H9 (cell line): Measurements from ENCODE around the gene CD27. TPM values are rescaled to one million over a fixed set of nuclear protein-coding genes. Genes with fewer than 3 reads are reported as not detected.

Experiments
- DNase-seq: peaks from one replicate; pipeline ENCODE4 v3.0.0-alpha.2; 2017
- H2AFZ ChIP-seq: one replicate; pipeline ENCODE4 v1.6.1; 2013; ENCODE audit warnings: mild to moderate bottlenecking, low read length, control low read depth, moderate library complexity
- H2AK5ac ChIP-seq: 2 replicates; pipeline ENCODE4 v1.6.1; 2013; ENCODE audit warnings: low read length, control low read depth, mixed read lengths; ENCODE audit not compliant: insufficient read length
- H2BK120ac ChIP-seq: one replicate; pipeline ENCODE4 v1.6.1; 2013; ENCODE audit warnings: low read depth, mild to moderate bottlenecking, low read length, control low read depth, inconsistent platforms; ENCODE audit not compliant: poor library complexity, severe bottlenecking
- H2BK12ac ChIP-seq: 2 replicates; pipeline ENCODE4 v1.6.1; 2013; ENCODE audit warnings: low read length, control low read depth, mixed read lengths, low read depth; ENCODE audit not compliant: insufficient read length
- H2BK15ac ChIP-seq: 2 replicates; pipeline ENCODE4 v1.6.1; 2013; ENCODE audit warnings: low read depth, low read length, control low read depth
- H2BK20ac ChIP-seq: one replicate; pipeline ENCODE4 v1.6.1; 2013; ENCODE audit warnings: low read depth, mild to moderate bottlenecking, low read length, control low read depth, inconsistent platforms; ENCODE audit not compliant: poor library complexity, severe bottlenecking
- H2BK5ac ChIP-seq: 2 replicates; pipeline ENCODE4 v1.6.1; 2013; ENCODE audit warnings: low read length, control low read depth, mixed read lengths; ENCODE audit not compliant: insufficient read length
- H3K14ac ChIP-seq: 2 replicates; pipeline ENCODE4 v1.6.1; 2013; ENCODE audit warnings: low read length, control low read depth; ENCODE audit not compliant: insufficient read depth
- H3K18ac ChIP-seq: 2 replicates; pipeline ENCODE4 v1.6.1; 2013; ENCODE audit warnings: low read depth, mild to moderate bottlenecking, mixed read lengths, low read length, control low read depth; ENCODE audit not compliant: insufficient read length
- H3K23ac ChIP-seq: 2 replicates; pipeline ENCODE4 v1.6.1; 2013; ENCODE audit warnings: low read length, control low read depth, mixed read lengths, low read depth; ENCODE audit not compliant: insufficient read length
- H3K23me2 ChIP-seq: 2 replicates; pipeline ENCODE4 v1.6.1; 2013; ENCODE audit warnings: low read depth, mild to moderate bottlenecking, mixed read lengths, low read length, control low read depth; ENCODE audit not compliant: insufficient read length, poor library complexity, severe bottlenecking
- H3K27ac ChIP-seq: 2 replicates; pipeline ENCODE4 v1.5.1; 2013; ENCODE audit warnings: low read length, control low read depth, mixed read lengths, low read depth; ENCODE audit not compliant: insufficient read length
- H3K27me3 ChIP-seq: 2 replicates; pipeline ENCODE4 v1.6.1; 2013; ENCODE audit warnings: low read length, control low read depth, inconsistent platforms; ENCODE audit not compliant: insufficient read depth
- H3K4ac ChIP-seq: 2 replicates; pipeline ENCODE4 v1.6.1; 2013; ENCODE audit warnings: low read depth, mild to moderate bottlenecking, control low read depth, inconsistent platforms, low read length, moderate library complexity
- H3K4me1 ChIP-seq: 2 replicates; pipeline ENCODE4 v1.6.1; 2013; ENCODE audit warnings: low read length, control low read depth, inconsistent platforms; ENCODE audit not compliant: insufficient read depth
- H3K4me2 ChIP-seq: 2 replicates; pipeline ENCODE4 v1.6.1; 2013; ENCODE audit warnings: low read length, control low read depth, mixed read lengths; ENCODE audit not compliant: insufficient read length, insufficient read depth
- H3K56ac ChIP-seq: 2 replicates; pipeline ENCODE4 v1.6.1; 2013; ENCODE audit warnings: low read depth, mild to moderate bottlenecking, mixed read lengths, low read length, control low read depth; ENCODE audit not compliant: insufficient read length
- H3K79me1 ChIP-seq: 2 replicates; pipeline ENCODE4 v1.6.1; 2013; ENCODE audit warnings: low read depth, mild to moderate bottlenecking, moderate library complexity, low read length, control low read depth, inconsistent platforms; ENCODE audit not compliant: insufficient read depth, poor library complexity, severe bottlenecking
- H3K79me2 ChIP-seq: 2 replicates; pipeline ENCODE4 v1.6.1; 2013; ENCODE audit warnings: low read length, control low read depth, inconsistent platforms; ENCODE audit not compliant: insufficient read depth
- H3K9ac ChIP-seq: 2 replicates; pipeline ENCODE4 v1.6.1; 2013; ENCODE audit warnings: low read length, control low read depth, mixed read lengths; ENCODE audit not compliant: insufficient read length; ENCODE audit errors: extremely low read depth
- H3K9me3 ChIP-seq: one replicate; pipeline ENCODE4 v1.6.1; 2013; ENCODE audit warnings: low read depth, low read length, inconsistent platforms; ENCODE audit not compliant: control insufficient read depth
- H3T11ph ChIP-seq: one replicate; pipeline ENCODE4 v1.6.1; 2013; ENCODE audit warnings: mild to moderate bottlenecking, low read length, control low read depth, inconsistent platforms
- H4K20me1 ChIP-seq: one replicate; pipeline ENCODE4 v1.6.1; 2013; ENCODE audit not compliant: control insufficient read depth, insufficient read length, insufficient read depth
- H4K5ac ChIP-seq: 2 replicates; pipeline ENCODE4 v1.6.1; 2013; ENCODE audit warnings: low read depth, mild to moderate bottlenecking, mixed read lengths, low read length, control low read depth; ENCODE audit not compliant: insufficient read length
- H4K8ac ChIP-seq: replicated peaks from 2 replicates; pipeline ENCODE4 v1.6.1; 2013; ENCODE audit warnings: low read length, control low read depth, mixed read lengths, low read depth; ENCODE audit not compliant: insufficient read length
- H4K91ac ChIP-seq: 2 replicates; pipeline ENCODE4 v1.6.1; 2013; ENCODE audit warnings: low read depth, mild to moderate bottlenecking, moderate library complexity, mixed read lengths, low read length, control low read depth; ENCODE audit not compliant: insufficient read length
- H3K27ac Mint-ChIP-seq, 3 experiments: 2 replicates in 2 of 3; 3 replicates in 1 of 3; pipeline ENCODE4 v1.8.0; 2020 to 2021; ENCODE audit warnings: mixed read lengths in 3 of 3, mild to moderate bottlenecking in 1 of 3, moderate library complexity in 1 of 3
- H3K27me3 Mint-ChIP-seq: 2 replicates; pipeline ENCODE4 v1.8.0; 2021; ENCODE audit warnings: low read depth, mild to moderate bottlenecking, moderate library complexity, mixed read lengths
- H3K36me3 Mint-ChIP-seq, 3 experiments: 2 replicates in 2 of 3; 3 replicates in 1 of 3; pipeline ENCODE4 v1.8.0; 2020 to 2021; ENCODE audit warnings: low read depth in 3 of 3, mixed read lengths in 3 of 3; ENCODE audit not compliant: insufficient read depth in 1 of 3
- H3K4me1 Mint-ChIP-seq, 2 experiments: 2 replicates each; pipeline ENCODE4 v1.8.0; 2020; ENCODE audit warnings: mixed read lengths in 2 of 2
- H3K4me3 Mint-ChIP-seq, 2 experiments: 2 replicates in 1 of 2; 3 replicates in 1 of 2; pipeline ENCODE4 v1.8.0; 2020 to 2021; ENCODE audit warnings: mild to moderate bottlenecking in 2 of 2, mixed read lengths in 2 of 2, moderate library complexity in 1 of 2
- H3K9me3 Mint-ChIP-seq, 2 experiments: 2 replicates in 1 of 2; 3 replicates in 1 of 2; pipeline ENCODE4 v1.8.0; 2020; ENCODE audit warnings: mild to moderate bottlenecking in 2 of 2, mixed read lengths in 2 of 2, moderate library complexity in 1 of 2
- CTCF ChIP-seq: fragments of 200-600 bp; sonication (generic); conservative IDR thresholded peaks from 3 replicates; pipeline ENCODE4 v1.8.0; 2021; ENCODE audit warnings: antibody characterized with exemption, mild to moderate bottlenecking
- WGBS: extraction: QIAGEN DNeasy Blood & Tissue Kit; methylation state at CpG from one replicate; pipeline ENCODE4 v1.1.7; 2013; ENCODE audit warnings: missing lambda C conversion rate, low lambda C conversion rate, mixed read lengths; ENCODE audit not compliant: insufficient read length; ENCODE audit errors: extremely low coverage; 5-methylcytosine and 5-hydroxymethylcytosine counted together
- long read RNA-seq: library from polyadenylated mRNA; unstranded; transcript quantifications from one replicate; pipeline ENCODE4 v2.0.0, GENCODE V29; 2020
- total RNA-seq: library from RNA; stranded (reverse); gene quantifications from 2 replicates; pipeline ENCODE4 v1.2.1, GENCODE V29; 2021

CD27 gene
- total RNA-seq, result 0.29 and 0.37 TPM in 2 replicates
- long read RNA-seq, result 0 reads

- no peak within 1 kb of the TSS for H2AK5ac ChIP-seq
- H3K23me2 ChIP-seq, result no peaks in the 10 kb centered on the region
- no peak within 1 kb of the TSS for H4K8ac ChIP-seq
- H3K9ac ChIP-seq, result no peak within 1 kb of the TSS
- no peaks in the 10 kb centered on the region; the same call in 1 of the 2 replicates for H3K4me1 ChIP-seq
- DNase-seq, result no peak
- no peak within 1 kb of the TSS for H3K4me2 ChIP-seq
- H4K20me1 ChIP-seq, result no peaks in the 10 kb centered on the region
- Mint-ChIP-seq H3K27me3 (no peaks in the 10 kb centered on the region), H3K4me1 (peaks cover 13 to 25% of the 10 kb centered on the region in 2 experiments), H3K36me3 (peaks cover 0 to 2% (median 0%) of the 10 kb centered on the region in 3 experiments; a peak in 4 of 7 replicates), H3K4me3 (no peak within 1 kb of the TSS), H3K27ac (peak within 1 kb of the TSS in 2 of 3 experiments; percentile 26 to 68; a peak in 3 of 7 replicates), H3K9me3 (no peaks in the 10 kb centered on the region)
- H3T11ph ChIP-seq, result no peak within 1 kb of the TSS
- no peak within 1 kb of the TSS for H3K18ac ChIP-seq
- no peak within 1 kb of the TSS for H2AFZ ChIP-seq
- H4K5ac ChIP-seq, result no peak within 1 kb of the TSS
- TF ChIP-seq CTCF, result no peak
- H3K14ac ChIP-seq, result no peak within 1 kb of the TSS; the same call in 1 of the 2 replicates
- H2BK20ac ChIP-seq, result no peak within 1 kb of the TSS
- H2BK120ac ChIP-seq, result no peak within 1 kb of the TSS
- H2BK12ac ChIP-seq, result no peak within 1 kb of the TSS
- no peaks in the 10 kb centered on the region for H3K79me1 ChIP-seq
- no peak within 1 kb of the TSS for H3K27ac ChIP-seq
- no peaks in the 10 kb centered on the region for H3K9me3 ChIP-seq
- no peak within 1 kb of the TSS for H3K56ac ChIP-seq
- H2BK5ac ChIP-seq, result no peak within 1 kb of the TSS
- H2BK15ac ChIP-seq, result no peak within 1 kb of the TSS
- no peaks in the 10 kb centered on the region; the same call in 1 of the 2 replicates for H3K27me3 ChIP-seq
- no CpG with 5 or more reads among the region's 16 CpGs for WGBS
- no peaks in the 10 kb centered on the region for H3K79me2 ChIP-seq
- no peak within 1 kb of the TSS for H4K91ac ChIP-seq
- H3K4ac ChIP-seq, result no peak within 1 kb of the TSS
- H3K23ac ChIP-seq, result no peak within 1 kb of the TSS
These were observed at the start of gene CD27 for GRCh38 chr12:6444704-6445688. TSS of gene CD27 (plus strand) at chr12:6444955. CDS start at chr12:6445096, 141 bp downstream.
